HG02642 (cell line): Measurements from ENCODE around the gene NME7.
"Not testable (repeated sequence)": the region's sequence is repeated elsewhere in the genome, so short reads cannot be mapped to it uniquely, and the experiment has no call there.

Experiments
- ATAC-seq: cut with Tn5 transposase; IDR thresholded peaks from one replicate; pipeline ENCODE4 v1.9.1; 2021; ENCODE audit warnings: mild to moderate bottlenecking; ENCODE audit not compliant: unreplicated experiment, poor library complexity

NME7 gene

DNA sequence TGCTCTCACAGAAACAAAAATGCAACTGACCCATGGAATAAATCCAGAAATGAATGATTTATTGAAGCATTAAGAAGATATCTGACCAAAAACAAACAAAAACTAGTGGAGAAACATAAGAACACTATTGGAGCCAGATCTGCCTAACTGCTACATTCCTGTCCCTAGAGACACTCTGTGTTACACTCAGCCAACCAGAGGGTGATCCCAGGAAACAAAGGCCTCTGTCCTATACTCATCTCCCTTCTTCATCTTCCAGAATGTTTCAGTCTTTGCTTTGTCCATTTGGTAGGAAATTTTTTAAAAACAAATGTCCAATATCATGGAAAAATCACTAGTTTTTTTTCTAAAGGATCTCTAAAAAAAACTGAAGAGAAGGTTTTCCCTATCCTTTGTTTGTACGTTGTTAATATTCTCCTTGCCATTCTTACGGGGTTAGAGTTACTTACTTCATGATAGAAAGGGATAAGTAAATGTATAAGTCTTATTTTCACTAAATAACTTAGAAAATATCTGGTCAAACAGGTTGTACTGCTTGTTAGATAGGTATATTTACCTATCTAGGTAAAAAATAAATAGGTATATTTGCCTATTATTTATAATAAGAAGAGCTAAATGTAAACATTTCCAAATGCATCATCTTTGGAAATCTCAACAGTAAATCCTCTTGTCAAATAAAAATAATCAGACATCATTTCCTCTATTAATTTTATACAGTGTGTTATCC lies 59.1 kb downstream of the NME7 start:
- ATAC-seq = no peak

DNA sequence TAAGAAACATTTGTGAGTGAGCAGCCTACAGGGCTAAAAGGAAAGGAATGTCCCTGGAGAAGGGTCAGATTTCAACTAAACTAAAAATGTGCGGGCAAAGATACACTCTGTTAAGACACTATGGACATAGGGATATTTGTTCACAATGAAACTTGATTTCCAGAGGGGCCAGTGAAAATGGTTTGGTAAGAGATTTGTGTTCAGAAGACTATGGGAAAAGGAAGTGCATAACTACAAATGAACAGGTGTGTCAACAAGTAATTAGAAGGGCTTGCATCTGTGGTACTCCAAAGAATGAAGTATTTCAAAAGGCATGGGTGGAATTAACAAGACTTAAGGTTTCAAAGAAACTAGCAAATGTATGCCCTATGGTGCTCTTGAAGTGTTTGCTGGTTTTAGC lies 60.4 kb downstream of the NME7 start:
- ATAC-seq = no peak

DNA sequence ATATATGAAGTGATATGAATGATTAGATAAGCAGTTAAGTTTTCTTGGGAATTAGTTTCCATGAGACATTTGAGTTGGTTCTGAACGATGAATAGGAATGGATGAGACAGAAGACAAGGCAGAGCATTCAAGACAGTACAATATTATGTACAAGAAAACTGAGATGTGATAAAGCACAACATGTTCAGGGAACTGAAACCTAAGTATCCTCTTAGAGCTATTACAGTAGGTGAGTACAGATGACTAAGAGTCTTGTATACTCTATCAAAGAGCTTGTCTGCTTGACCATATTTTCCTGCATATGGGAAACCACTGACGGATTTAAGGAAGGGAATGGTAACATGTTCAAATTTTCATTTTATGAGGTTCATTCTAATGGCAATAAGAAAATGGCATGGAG lies 61.6 kb downstream of the NME7 start:
- ATAC-seq = no peak

DNA sequence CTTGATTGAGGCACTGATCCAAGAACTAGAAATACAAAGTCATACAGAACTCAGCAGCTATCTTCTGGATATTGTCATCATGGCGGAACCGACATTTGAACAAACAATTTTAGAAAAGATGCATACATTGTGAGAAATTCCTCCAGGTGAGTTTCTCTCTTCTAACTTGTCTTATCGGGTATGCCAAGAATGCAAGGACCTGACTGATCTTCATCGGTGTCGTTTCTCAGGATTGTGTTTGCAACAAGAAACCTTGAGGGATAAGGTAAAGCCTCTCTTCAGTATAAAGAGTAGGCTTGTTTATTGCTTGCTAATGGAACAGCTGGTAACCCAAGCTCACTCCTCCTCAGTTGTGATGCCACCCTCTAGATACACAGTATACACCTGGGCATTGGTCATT lies 62.2 kb downstream of the NME7 start:
- no peak for ATAC-seq

DNA sequence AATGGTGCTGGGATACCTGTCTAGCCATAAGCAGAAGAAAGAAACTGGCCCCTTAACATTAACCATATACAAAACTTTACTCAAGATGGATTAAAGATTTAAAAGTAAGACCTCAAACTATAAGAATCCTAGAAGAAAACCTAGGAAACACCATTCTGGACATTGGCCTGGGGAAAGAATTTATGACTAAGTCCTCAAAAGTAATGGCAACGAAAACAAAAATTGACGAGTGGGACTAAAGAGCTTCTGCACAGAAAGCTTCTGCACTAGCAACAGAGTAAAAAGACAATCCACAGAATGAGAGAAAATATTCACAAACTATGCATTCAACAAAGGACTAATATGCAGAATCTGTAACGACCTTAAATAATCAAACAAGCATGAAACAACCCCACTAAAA lies 66.7 kb downstream of the NME7 start:
- no peak for ATAC-seq

DNA sequence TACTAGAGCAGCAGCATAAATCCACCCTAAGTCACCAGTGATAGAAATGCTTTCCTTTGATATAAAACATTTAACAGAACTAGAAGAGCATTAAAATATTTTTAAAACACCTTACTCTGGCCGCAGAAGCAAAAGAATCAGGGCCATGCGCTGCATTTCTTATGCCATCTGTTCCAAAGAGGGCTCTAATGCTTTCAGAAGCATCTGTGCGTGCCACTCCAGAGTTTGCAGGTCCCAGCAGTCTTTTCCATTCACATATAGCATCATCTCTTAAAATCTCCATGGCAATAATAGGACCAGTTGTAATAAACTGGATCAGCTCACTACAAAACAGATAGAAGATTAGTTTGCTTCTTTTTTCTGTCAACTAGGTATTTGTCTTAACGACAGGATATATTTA lies 69.2 kb downstream of the NME7 start:
- ATAC-seq = no peak

DNA sequence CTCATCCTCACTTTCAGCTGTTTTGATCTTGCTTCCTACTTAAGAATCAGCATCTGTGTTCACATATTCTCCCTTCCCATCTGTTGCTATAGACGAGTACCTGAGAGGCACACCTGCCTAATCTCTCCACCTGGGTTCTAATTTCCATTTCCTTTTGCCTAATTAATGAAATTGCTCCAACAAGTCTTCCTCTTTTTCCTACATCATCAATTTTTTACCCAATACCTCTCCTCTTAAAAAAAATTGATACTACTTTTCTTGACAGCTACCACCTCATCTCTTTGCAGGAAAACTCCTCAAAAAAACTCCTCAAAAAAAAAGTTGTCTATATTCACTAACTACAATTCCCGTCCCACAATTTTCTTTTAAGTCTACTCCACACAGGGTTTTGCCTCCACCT lies 71.8 kb downstream of the NME7 start:
- ATAC-seq = no peak

DNA sequence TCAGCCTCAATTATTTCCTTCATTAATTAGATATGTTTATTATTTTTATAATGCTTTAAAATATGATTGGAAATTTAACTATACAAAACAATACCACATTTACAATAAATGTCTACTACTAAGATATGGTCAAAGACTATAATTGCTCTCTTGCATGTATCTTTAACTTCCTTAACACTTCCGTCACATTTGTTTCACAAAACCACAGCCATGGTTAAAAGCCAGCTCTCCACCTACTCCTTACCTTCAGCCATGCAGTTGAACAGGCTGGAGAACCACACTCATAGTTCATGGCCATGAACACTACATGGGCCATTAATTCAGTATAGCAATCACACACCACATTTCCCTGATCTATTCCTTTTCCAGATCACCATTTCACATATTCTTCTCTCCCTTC lies 72.2 kb downstream of the NME7 start:
- ATAC-seq = no peak

DNA sequence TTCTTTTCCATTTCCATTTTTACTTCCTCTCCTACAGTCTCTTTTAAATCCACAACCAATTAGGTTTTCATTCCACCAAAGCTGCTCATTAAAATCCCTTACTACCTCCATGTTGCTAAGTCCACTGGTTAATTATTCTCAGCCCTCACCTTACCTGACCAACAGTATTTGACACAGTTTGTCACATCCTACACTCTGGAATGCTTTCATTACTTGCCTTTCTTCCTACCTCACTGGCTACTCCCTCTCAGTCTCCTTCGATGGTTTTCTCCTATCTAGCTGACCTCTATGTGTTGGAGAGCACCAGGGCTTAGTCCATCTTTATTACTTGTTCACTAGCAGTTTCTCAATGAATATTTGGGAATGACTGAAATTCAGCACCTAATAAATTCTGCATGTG lies 78.6 kb downstream of the NME7 start:
- ATAC-seq = no peak

DNA sequence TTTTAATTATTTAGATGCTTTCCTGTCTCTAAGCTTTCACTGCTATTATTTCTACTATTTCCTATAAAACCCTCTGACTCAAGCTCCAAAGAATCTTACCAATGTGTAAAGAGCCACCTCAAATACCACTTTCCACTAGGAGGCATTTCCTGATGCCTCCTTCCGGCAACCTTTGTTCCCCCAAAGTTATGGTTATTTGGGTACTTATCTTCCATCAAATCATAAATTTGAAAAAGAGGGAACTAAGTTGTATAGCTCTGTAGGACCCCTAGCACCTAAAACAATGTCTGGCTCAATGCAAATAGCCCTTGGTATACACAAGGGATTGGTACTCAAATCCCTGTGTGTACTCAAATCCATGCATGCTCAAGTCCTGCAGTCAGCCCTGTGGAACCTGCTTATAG lies 79.6 kb downstream of the NME7 start:
- ATAC-seq = no peak

DNA sequence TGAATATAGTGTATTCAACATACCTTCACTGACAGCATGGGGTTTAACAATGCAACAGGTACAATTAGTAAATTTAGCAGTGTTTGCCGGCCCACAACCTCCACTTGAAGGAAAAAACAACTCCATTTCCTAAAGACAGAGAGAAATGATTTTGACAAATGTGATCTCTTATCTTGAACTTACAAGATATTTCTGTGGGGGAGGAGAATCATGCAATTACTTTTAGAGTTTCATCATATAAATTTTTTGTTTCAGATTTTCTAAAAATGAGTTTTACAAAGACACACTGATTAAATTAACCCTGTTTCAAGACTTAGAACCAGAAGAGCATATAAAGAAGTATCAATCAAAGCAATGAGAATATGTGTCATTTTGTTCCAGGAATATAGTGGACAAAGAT lies 80.3 kb downstream of the NME7 start:
- ATAC-seq = no peak

DNA sequence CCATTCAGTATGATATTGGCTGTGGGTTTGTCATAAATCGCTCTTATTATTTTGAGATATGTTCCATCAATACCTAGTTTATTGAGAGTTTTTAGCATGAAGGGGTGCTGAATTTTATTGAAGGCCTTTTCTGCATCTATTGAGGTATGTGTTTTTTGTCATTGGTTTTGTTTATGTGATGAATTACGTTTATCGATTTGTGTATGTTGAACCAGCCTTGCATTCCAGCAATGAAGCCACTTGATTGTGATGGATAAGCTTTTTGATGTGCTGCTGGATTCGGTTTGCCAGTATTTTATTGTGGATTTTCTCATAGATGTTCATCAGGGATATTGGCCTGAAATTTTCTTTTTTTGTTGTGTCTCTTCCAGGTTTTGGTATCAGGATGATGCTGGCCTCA lies 86.0 kb downstream of the NME7 start:
- ATAC-seq = not testable (repeated sequence)

DNA sequence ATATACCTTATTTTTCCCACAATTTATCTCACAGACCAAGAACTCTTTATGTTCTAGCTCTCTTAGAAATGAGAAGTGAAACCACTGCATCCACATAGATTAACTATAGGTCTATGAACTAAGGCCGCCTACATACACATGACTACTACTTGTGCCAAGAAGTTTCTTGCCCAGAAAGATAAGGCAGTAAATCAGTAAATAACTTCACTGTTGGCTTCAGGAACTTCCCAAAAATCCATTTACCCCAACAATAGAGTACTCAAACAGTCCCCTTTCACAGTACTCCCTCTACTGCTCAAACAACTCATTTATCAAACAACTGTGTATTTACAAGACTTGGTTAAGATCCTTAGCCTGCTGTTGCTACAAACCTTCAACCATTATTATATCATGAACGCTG lies 96.5 kb downstream of the NME7 start:
- ATAC-seq = no peak

DNA sequence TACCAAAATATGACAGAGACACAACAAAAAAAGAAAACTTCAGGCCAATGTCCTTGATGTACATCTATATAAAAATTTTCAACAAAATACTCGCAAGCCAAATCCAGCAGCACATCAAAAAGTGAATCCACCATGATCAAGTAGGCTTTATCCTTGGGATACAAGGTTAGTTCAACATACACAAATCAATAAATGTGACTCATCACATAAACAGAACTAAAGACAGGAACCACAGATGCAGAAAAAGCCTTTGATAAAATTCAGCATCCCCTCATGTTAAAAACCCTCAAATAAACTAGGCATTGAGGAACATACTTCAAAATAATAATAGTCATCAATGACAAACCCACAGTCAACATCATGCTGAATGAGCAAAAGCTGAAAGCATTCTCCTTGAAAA lies 101.5 kb downstream of the NME7 start:
- no peak for ATAC-seq

DNA sequence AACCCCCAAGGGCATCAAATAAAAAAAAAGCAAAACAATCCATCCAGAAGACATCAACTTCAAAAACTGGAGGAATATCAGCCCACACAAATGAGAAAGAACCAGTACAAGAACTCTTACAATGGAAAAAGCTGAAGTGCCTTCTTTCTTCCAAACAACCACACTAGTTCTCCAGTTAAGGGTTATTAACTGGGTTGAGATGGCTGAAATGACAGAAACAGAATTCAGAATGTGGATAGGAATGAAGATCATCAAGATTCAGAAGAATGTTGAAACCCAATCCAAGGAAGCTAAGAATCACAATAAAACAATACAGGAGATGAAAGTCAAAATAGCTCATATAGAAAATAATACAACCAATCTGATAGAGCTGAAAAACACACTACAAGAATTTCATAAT lies 104.5 kb downstream of the NME7 start:
- ATAC-seq = no peak

DNA sequence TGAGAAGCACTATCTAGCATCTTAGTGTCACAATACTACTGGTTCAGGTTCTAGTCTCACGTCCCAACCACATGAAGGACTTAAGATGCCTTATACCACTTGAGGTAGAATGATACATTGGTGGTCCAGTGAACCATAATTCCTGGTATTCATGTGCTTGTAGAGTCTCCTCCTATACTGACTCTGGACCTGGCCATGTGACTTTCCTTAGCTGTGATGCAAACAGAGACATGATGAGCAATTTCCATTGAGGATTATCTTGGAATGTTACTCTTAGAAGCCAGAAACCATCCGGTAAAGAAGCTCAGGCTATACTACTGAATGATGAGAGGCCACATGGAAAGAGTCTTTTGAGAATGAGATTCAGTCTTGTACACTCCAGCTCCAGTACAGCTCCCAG lies 105.7 kb downstream of the NME7 start:
- ATAC-seq = no peak

DNA sequence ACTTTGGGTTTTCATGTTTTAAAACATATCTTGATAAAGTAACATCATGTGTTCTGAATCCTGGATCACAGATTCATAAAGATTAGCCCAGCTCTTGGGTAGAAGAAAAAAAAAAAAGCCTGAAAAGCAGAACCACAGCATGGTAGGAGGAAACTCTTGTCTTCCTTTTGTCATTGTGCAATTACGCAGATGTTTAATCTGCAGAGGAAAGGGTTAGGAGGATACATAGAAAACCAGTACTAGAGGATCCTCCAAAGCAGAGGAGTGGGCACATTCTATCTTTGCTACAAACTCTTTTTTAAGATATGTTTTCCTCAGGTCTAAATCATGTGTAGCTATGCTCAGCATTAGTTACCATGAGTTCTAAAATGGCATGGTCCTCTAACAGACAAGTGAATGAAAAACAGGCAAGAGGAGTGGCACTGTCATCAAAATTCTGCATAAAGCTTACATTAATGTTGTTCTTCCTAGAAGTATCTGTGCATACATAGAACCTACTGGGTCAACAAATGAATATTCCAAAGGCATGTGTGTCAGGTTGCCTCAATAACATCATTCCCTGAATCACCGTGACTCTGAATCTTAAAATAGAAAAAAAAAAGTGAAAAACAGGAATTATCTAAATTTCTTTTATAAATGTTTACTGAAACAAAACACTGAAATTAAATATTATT lies 107.0 kb downstream of the NME7 start:
- no peak for ATAC-seq

DNA sequence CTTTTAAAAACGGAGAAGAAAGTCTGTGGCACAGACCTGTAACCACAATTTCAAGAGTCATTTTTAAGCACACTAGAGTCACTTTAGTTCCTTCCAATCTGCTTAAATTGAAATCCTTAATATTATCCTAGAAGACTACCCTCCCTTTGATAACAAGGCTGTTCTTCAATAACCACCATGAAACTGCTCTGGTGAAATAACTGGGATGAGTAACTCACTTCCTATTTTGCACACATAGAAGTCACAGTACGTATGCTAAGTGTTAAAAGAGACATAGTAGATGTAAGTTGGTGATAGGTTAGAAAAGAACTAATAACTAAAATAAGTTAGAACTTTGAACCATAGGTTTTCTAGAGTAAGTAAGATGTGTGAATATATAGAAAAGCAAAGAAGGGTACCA lies 107.8 kb downstream of the NME7 start:
- ATAC-seq = no peak

DNA sequence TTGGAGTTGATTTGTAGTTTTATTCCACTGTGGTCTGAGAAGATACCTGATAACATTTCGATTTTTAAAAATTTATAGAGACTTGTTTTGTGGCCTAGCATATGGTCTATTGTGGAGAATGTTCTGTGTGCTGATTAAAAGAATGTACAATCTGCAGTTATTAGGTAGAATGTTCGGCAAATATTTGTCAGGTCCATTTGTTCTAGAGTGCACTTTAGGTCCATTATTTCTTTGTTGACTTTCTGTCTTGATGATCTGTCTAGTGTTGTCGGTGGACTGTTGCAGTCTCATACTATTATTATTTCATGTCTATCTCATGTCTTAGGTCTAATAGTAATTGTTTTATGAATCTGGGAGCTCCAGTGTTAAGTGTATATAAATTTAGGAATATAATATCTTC lies 116.8 kb downstream of the NME7 start:
- no peak for ATAC-seq

DNA sequence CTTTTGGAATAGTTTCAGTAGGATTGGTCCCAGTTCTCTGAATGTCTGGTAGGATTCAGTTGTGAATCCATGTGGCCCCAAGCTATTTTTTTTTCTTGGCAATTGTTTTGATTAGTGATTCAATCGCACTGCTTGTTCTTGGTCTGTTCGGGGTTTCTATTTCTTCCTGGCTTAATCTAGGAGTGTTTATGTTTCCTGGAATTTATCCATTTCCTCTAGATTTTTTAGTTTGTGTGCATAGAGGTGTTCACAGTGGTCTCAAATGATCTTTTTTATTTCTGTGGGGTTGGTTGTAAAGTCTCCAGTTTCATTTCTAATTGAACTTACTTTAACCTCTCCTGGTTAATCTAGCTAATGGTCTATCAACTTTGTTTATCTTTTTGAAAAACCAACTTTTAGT lies 117.6 kb downstream of the NME7 start:
- no peak for ATAC-seq

DNA sequence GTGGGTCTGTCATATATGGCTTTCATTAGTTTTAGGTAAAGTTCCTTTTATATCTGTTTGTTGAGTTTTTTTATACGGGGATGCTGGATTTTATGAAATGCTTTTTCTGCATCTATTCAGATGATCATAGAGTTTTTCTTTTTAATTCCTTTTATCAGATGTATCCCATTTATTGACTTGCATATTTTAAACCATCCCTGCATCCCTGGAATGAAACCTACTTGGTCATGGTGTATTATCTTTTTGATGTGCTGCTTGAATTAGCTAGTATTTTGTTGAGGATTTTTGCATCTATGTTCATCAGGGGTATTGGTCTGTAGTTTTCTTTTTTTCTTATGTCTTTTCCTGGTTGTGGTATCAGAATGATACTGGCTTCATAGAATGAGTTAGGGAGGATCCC lies 118.0 kb downstream of the NME7 start:
- ATAC-seq = no peak

DNA sequence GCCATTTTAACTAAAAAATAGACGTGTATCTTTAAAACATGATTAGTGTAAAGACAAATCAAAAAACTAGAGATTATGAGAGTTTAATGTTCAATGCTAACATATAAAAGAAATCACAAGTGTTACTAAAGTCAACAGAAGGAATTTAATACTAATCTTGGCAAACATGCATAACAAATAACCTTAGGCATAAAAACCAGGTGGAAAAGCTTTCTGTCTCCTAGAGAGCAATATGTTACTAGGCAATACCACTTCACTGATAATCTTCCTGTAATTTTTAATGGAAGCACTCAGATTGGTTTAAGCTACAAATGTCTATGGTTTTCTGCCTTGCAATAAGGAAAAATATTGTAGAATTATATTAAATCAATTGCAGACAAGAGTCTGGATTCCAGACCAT lies 121.9 kb downstream of the NME7 start:
- ATAC-seq = no peak
